ENCODE data around the gene OR7G1. TPM values are rescaled to one million over a fixed set of nuclear protein-coding genes. Genes with fewer than 3 reads are reported as not detected.

Gene OR7G1
- total RNA-seq, 1 experiment from 2014 or later, result not detected

GRCh38 chr19:9128171-9128570 lies 12.6 kb upstream of the OR7G1 start:
- H2BK5ac ChIP-seq (ENCODE audit: insufficient read length, low read length), result no peak overlapping the region
- H3K56ac ChIP-seq (ENCODE audit: insufficient read length, low read depth, low read length), result no peak overlapping the region
- no peak overlapping the region for H4K91ac ChIP-seq (ENCODE audit: insufficient read length, low read depth, low read length)
- no peak overlapping the region for H3T11ph ChIP-seq (ENCODE audit: low read length)
- H3K4me2 ChIP-seq (ENCODE audit: insufficient read depth, insufficient read length, low read length), result no peak overlapping the region
- H3K27ac ChIP-seq (ENCODE audit: insufficient read length, low read depth, low read length), result no peak overlapping the region
- no peaks in the 10 kb centered on the region for H3K4me1 ChIP-seq (ENCODE audit: insufficient read depth, low read length)
- H3K79me2 ChIP-seq (ENCODE audit: insufficient read depth, low read length), result no peaks in the 10 kb centered on the region
- no peaks in the 10 kb centered on the region for H3K23me2 ChIP-seq (ENCODE audit: insufficient read length, low read depth, low read length, poor library complexity, severe bottlenecking)
- H3K27me3 Mint-ChIP-seq (ENCODE audit: low read depth), result peaks cover 7% of the 10 kb centered on the region
- TF ChIP-seq CTCF (conservative IDR thresholded peaks at IDR 0.05), result no peak
- H3K23ac ChIP-seq (ENCODE audit: insufficient read length, low read depth, low read length), result no peak overlapping the region
- no peak overlapping the region for H3K4ac ChIP-seq (ENCODE audit: low read depth, low read length)
- no peaks in the 10 kb centered on the region for H3K27me3 ChIP-seq (ENCODE audit: insufficient read depth, low read length)
- no peak overlapping the region for H3K14ac ChIP-seq (ENCODE audit: insufficient read depth, low read length)
- no peak overlapping the region for H2AFZ ChIP-seq (ENCODE audit: low read length)
- no peak overlapping the region for H4K8ac ChIP-seq (replicated peaks; ENCODE audit: insufficient read length, low read depth, low read length)
- no peak for DNase-seq
- no peak overlapping the region for H2BK12ac ChIP-seq (ENCODE audit: insufficient read length, low read depth, low read length)
- no peak overlapping the region for H3K18ac ChIP-seq (ENCODE audit: insufficient read length, low read depth, low read length)
- no peak overlapping the region for H4K5ac ChIP-seq (ENCODE audit: insufficient read length, low read depth, low read length)
- H4K20me1 ChIP-seq (ENCODE audit: control insufficient read depth, insufficient read depth, insufficient read length), result no peaks in the 10 kb centered on the region
- no peak overlapping the region for H2BK15ac ChIP-seq (ENCODE audit: low read depth, low read length)
- WGBS (ENCODE audit: extremely low coverage, insufficient read length, low lambda C conversion rate), result no CpG with 5 or more reads among the region's 3 CpGs
- no peaks in the 10 kb centered on the region for H3K4me1 Mint-ChIP-seq
- H3K27ac Mint-ChIP-seq, result no peak overlapping the region
- H3K36me3 Mint-ChIP-seq (ENCODE audit: insufficient read depth in 1 of 3, low read depth in 3 of 3), result peaks cover 0 to 6% (median 0%) of the 10 kb centered on the region in 3 experiments; a peak in 5 of 7 replicates
- H3K79me1 ChIP-seq (ENCODE audit: insufficient read depth, low read depth, low read length, poor library complexity, severe bottlenecking), result no peaks in the 10 kb centered on the region
- no peak overlapping the region for H3K4me3 Mint-ChIP-seq
- no peak overlapping the region for H3K9ac ChIP-seq (ENCODE audit: extremely low read depth, insufficient read length, low read length)
- H2AK5ac ChIP-seq (ENCODE audit: insufficient read length, low read length), result no peak overlapping the region
- no peak overlapping the region for H2BK20ac ChIP-seq (ENCODE audit: low read depth, low read length, poor library complexity, severe bottlenecking)
- no peaks in the 10 kb centered on the region for H3K9me3 ChIP-seq (ENCODE audit: control insufficient read depth, low read depth, low read length)
- H2BK120ac ChIP-seq (ENCODE audit: low read depth, low read length, poor library complexity, severe bottlenecking), result no peak overlapping the region
- H3K9me3 Mint-ChIP-seq, result peaks cover 63 to 83% of the 10 kb centered on the region in 2 experiments
